ENCODE measurements around the gene CCR5AS.

The CCR5AS gene

GRCh38 chr3:46422617-46423016 is 15.8 kb upstream of the CCR5AS start:
- Histone ChIP-seq H3K27me3 (no peaks in the 10 kb centered on the region), H3K9me3 (replicated peaks in 1 of 3) (no peaks in the 10 kb centered on the region), H3K4me3 (no peak overlapping the region), H3K4me1 (replicated peaks in 1 of 2) (no peaks in the 10 kb centered on the region), H3K27ac (no peak overlapping the region), H3K36me3 (replicated peaks in 1 of 2) (no peaks in the 10 kb centered on the region)
- 87 to 95% (median 91%) methylated on average over 2 to 6 of the region's 6 CpGs for WGBS, 4 donors
- DNase-seq = no peak
- no peak for TF ChIP-seq POLR2A (IDR thresholded peaks at IDR 0.05)
- no peak for TF ChIP-seq CTCF (IDR thresholded peaks at IDR 0.05)
- intact Hi-C loops (cut with DNase I) = no loop called here

DNA sequence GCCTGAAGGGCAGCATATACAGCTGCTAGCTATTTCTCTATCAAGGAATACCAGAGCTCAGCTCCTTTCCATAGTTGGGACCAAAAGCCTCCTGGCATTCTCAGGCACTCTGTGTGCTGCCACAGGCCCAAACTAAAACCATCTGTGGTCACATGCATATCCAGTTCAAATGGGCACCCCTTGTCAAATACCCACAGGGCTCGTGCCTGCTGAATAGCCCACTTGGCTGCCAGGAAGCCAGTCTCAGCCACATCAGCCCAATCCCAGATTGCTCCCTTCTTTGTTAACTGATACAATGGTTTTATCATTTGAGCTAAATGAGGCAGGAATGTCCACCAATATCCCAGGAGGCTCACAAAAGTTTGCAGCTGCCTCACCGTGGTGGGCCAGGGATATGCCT is 14.1 kb upstream of the CCR5AS start:
- intact Hi-C loops (cut with DNase I) = no loop called here

GRCh38 chr3:46419816-46420215 is 12.9 kb upstream of the CCR5AS start:
- WGBS, 4 donors = 89 to 96% (median 95%) methylated on average over 2 to 4 of the region's 4 CpGs
- DNase-seq = no peak
- no peaks in the 10 kb centered on the region for H3K4me1 ChIP-seq (replicated peaks in 1 of 2)
- no peak overlapping the region for H3K4me3 ChIP-seq
- H3K27me3 ChIP-seq = no peaks in the 10 kb centered on the region
- H3K27ac ChIP-seq = no peak overlapping the region
- intact Hi-C loops (cut with DNase I) = no loop called here
- no peaks in the 10 kb centered on the region for H3K36me3 ChIP-seq (replicated peaks in 1 of 2)
- TF ChIP-seq POLR2A (IDR thresholded peaks at IDR 0.05) (no peak), CTCF (IDR thresholded peaks at IDR 0.05) (no peak)
- H3K9me3 ChIP-seq (replicated peaks in 1 of 3) = no peaks in the 10 kb centered on the region

More for the DNA sequence above, 14.1 kb upstream of the CCR5AS start:
- WGBS, 4 donors = 85 to 95% (median 94%) methylated on average over 2 of the region's 2 CpGs
- Histone ChIP-seq H3K27me3 (no peaks in the 10 kb centered on the region), H3K36me3 (replicated peaks in 1 of 2) (no peaks in the 10 kb centered on the region), H3K9me3 (replicated peaks in 1 of 3) (no peaks in the 10 kb centered on the region), H3K27ac (no peak overlapping the region), H3K4me1 (replicated peaks in 1 of 2) (no peaks in the 10 kb centered on the region), H3K4me3 (no peak overlapping the region)
- TF ChIP-seq POLR2A (IDR thresholded peaks at IDR 0.05) (no peak), CTCF (IDR thresholded peaks at IDR 0.05) (no peak)
- no peak for DNase-seq

GRCh38 chr3:46417841-46418611 is 11.2 kb upstream of the CCR5AS start:
- no peaks in the 10 kb centered on the region for H3K27me3 ChIP-seq
- no peaks in the 10 kb centered on the region for H3K36me3 ChIP-seq (replicated peaks in 1 of 2)
- no peaks in the 10 kb centered on the region for H3K9me3 ChIP-seq (replicated peaks in 1 of 3)
- H3K4me1 ChIP-seq (replicated peaks in 1 of 2) = no peaks in the 10 kb centered on the region
- no peak overlapping the region for H3K27ac ChIP-seq
- intact Hi-C loops (cut with DNase I) = no loop called here
- TF ChIP-seq CTCF (IDR thresholded peaks at IDR 0.05) (no peak), POLR2A (IDR thresholded peaks at IDR 0.05) (no peak)
- 81 to 96% (median 85%) methylated on average over 7 to 9 of the region's 9 CpGs for WGBS, 4 donors
- no peak for DNase-seq
- no peak overlapping the region for H3K4me3 ChIP-seq
